Prostate gland (tissue), 2 donors: ENCODE data around the gene THSD7A. TPM values are rescaled to one million over a fixed set of nuclear protein-coding genes. Genes with fewer than 3 reads are reported as not detected.

ENCODE experiments used
- DNase-seq: peaks from one replicate; pipeline ENCODE4 v3.0.0-alpha.2; 2019; ENCODE audit warnings: low spot score
- H3K27ac ChIP-seq, 2 donors: fragments of 200-600 bp; sonication (generic); 2 replicates each; pipeline ENCODE4 v1.5.1; 2017 to 2019
- H3K27me3 ChIP-seq: fragments of 200-600 bp; sonication (generic); replicated peaks from 2 replicates; pipeline ENCODE4 v1.5.1; 2019; ENCODE audit not compliant: insufficient read depth
- H3K36me3 ChIP-seq, 2 donors: fragments of 200-600 bp; sonication (generic); 1 replicate in 1 of 2; 2 replicates in 1 of 2; pipeline versions ENCODE4 v1.5.1 to v1.8.1; 2017 to 2019
- H3K4me1 ChIP-seq: fragments of 200-600 bp; sonication (generic); replicated peaks from 2 replicates; pipeline ENCODE4 v1.5.1; 2019
- H3K4me3 ChIP-seq, 2 donors: fragments of 200-600 bp; sonication (generic); 2 replicates each; pipeline ENCODE4 v1.5.1; 2017 to 2019
- H3K9me3 ChIP-seq: fragments of 200-600 bp; sonication (generic); 2 replicates; pipeline ENCODE4 v1.5.1; 2017
- CTCF ChIP-seq, 4 experiments: fragments of 200-600 bp in 2 of 4; fragments of 450-650 bp in 2 of 4; sonication (generic) in 2 of 4; IDR thresholded peaks; 1 replicate in 3 of 4; 2 replicates in 1 of 4; pipeline ENCODE4 v1.5.1; 2016 to 2019; ENCODE audit warnings: antibody characterized with exemption in 4 of 4, mild to moderate bottlenecking in 2 of 4, moderate library complexity in 2 of 4
- POLR2A ChIP-seq: fragments of 450-650 bp; IDR thresholded peaks from one replicate; pipeline ENCODE4 v1.6.1; 2016; ENCODE audit warnings: antibody characterized with exemption, mild to moderate bottlenecking
- POLR2AphosphoS5 ChIP-seq: sonication (generic); formaldehyde crosslinking; IDR thresholded peaks from one replicate; pipeline ENCODE4 v1.6.1; 2017; ENCODE audit warnings: antibody characterized with exemption
- WGBS: methylation state at CpG from one replicate; pipeline ENCODE4 v1.1.5; 2018; 5-methylcytosine and 5-hydroxymethylcytosine counted together
- intact Hi-C: fragments of 100-400 bp; cut with DNase I; formaldehyde crosslinking; loops from one replicate; pipeline ENCODE4 v1.14.2; 2022
- total RNA-seq, 2 donors: library from RNA; depleted of rRNA; stranded (reverse); fragments of >200 nt; gene quantifications; one replicate each; pipeline ENCODE4 v1.1.0, GENCODE V29; 2016

The THSD7A gene
- total RNA-seq, 2 donors from 2014 or later: 3.1 to 9.9 TPM

GRCh38 chr7:11457419-11457818 is 374.6 kb downstream of the THSD7A start:
- intact Hi-C loops: no loop called here
- 46% methylated on average over 3 of the region's 3 CpGs for WGBS
- TF ChIP-seq POLR2AphosphoS5 (no peak), CTCF (IDR thresholded peaks at IDR 0.05) (no peak), POLR2A (no peak)
- no peak for DNase-seq
- Histone ChIP-seq H3K27ac (no peak overlapping the region), H3K27me3 (no peaks in the 10 kb centered on the region), H3K36me3 (no peaks in the 10 kb centered on the region), H3K4me3 (no peak overlapping the region), H3K4me1 (no peaks in the 10 kb centered on the region), H3K9me3 (no peaks in the 10 kb centered on the region)

DNA sequence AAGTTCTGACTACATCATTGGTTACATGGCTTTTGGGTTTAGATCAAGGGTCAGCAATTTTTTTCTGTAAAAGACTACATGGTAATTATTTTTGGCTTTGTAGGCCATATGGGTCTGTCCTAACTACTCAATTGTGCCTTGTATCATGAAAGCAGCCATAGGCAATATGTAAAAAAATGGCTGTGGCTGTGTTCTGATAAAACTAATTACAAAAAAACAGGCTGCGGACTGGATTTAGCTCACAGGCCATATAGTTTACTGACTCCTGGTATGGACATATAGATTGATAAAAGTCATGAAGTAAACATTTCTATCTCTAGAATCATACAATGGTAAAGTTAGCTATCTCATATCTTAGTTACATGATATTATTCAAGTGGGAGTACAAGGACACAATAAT is 375.4 kb downstream of the THSD7A start:
- no peaks in the 10 kb centered on the region for H3K9me3 ChIP-seq
- WGBS: 100% methylated on average over 1 of the region's 1 CpG
- DNase-seq: no peak
- H3K27ac ChIP-seq: no peak overlapping the region
- no peaks in the 10 kb centered on the region for H3K27me3 ChIP-seq
- no peak overlapping the region for H3K4me3 ChIP-seq
- intact Hi-C loops: no loop called here
- no peaks in the 10 kb centered on the region for H3K4me1 ChIP-seq
- TF ChIP-seq POLR2AphosphoS5 (no peak), CTCF (IDR thresholded peaks at IDR 0.05) (no peak), POLR2A (no peak)
- H3K36me3 ChIP-seq: no peaks in the 10 kb centered on the region

- no peak for DNase-seq
- intact Hi-C loops: no loop called here
- H3K4me3 ChIP-seq: no peak overlapping the region
- H3K36me3 ChIP-seq: no peaks in the 10 kb centered on the region
- no peaks in the 10 kb centered on the region for H3K9me3 ChIP-seq
- no peaks in the 10 kb centered on the region for H3K27me3 ChIP-seq
- H3K27ac ChIP-seq: no peak overlapping the region
- H3K4me1 ChIP-seq: peaks cover 6% of the 10 kb centered on the region
- 14% methylated on average over 3 of the region's 3 CpGs for WGBS
- TF ChIP-seq POLR2AphosphoS5 (no peak), POLR2A (no peak)
These were observed 379.5 kb downstream of the THSD7A start for GRCh38 chr7:11452476-11452875.

DNA sequence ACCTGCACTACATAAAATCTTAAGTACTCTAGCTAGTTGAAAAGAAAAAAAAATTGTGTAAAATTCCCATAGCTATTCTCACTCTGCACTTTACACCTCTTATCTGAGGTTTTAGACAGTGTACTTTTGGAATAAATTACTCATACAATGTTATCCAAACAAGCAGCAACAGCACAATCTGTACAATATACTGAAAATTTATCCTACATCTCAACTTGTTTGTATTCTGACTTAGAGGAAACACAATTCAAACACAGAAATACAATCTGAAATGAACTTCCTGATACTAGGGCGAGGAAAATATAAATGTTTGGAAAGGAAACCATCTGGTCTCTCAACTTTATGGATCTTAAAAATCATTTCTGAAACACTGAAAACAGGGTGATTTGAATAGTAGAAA is 381.7 kb downstream of the THSD7A start:
- 22% methylated on average over 1 of the region's 1 CpG for WGBS
- no peaks in the 10 kb centered on the region for H3K36me3 ChIP-seq
- intact Hi-C loops: no loop called here

GRCh38 chr7:11449316-11449715 is 382.7 kb downstream of the THSD7A start:
- intact Hi-C loops: no loop called here
- H3K27me3 ChIP-seq: no peaks in the 10 kb centered on the region
- no peaks in the 10 kb centered on the region for H3K9me3 ChIP-seq
- WGBS: 83% methylated on average over 3 of the region's 3 CpGs
- TF ChIP-seq POLR2A: no peak
- TF ChIP-seq CTCF (IDR thresholded peaks at IDR 0.05): no peak
- TF ChIP-seq POLR2AphosphoS5: no peak
- no peaks in the 10 kb centered on the region for H3K36me3 ChIP-seq
- no peak overlapping the region for H3K27ac ChIP-seq
- H3K4me1 ChIP-seq: peaks cover 6% of the 10 kb centered on the region
- no peak overlapping the region for H3K4me3 ChIP-seq
- no peak for DNase-seq

More for the DNA sequence above, 381.7 kb downstream of the THSD7A start:
- TF ChIP-seq POLR2AphosphoS5 (no peak), CTCF (IDR thresholded peaks at IDR 0.05) (no peak)
- Histone ChIP-seq H3K4me3 (no peak overlapping the region), H3K27ac (no peak overlapping the region), H3K4me1 (peaks cover 6% of the 10 kb centered on the region), H3K27me3 (no peaks in the 10 kb centered on the region), H3K9me3 (no peaks in the 10 kb centered on the region)
- DNase-seq: no peak
